GM12873 (cell line): Measurements from ENCODE around the gene TMEM225B.

Source experiments
- CTCF ChIP-seq: IDR thresholded peaks from 2 replicates; pipeline ENCODE4 v1.5.1; 2012; ENCODE audit warnings: low read depth, mild to moderate bottlenecking, moderate library complexity, low read length, control low read depth; ENCODE audit not compliant: insufficient read depth; ENCODE audit errors: missing control alignments

Gene TMEM225B

GRCh38 chr7:99627513-99627912 is 29.4 kb downstream of the TMEM225B start:
- TF ChIP-seq CTCF, result no peak

GRCh38 chr7:99628471-99629465 is 30.7 kb downstream of the TMEM225B start:
- no peak for TF ChIP-seq CTCF

- no peak for TF ChIP-seq CTCF
Measured at GRCh38 chr7:99629643-99630042, 31.6 kb downstream of the TMEM225B start.

- no peak for TF ChIP-seq CTCF
Measured at GRCh38 chr7:99631295-99632109, 33.4 kb downstream of the TMEM225B start.

- TF ChIP-seq CTCF, result no peak
Measured at GRCh38 chr7:99638731-99639130, 40.7 kb downstream of the TMEM225B start.

GRCh38 chr7:99639267-99639666 is 41.2 kb downstream of the TMEM225B start:
- no peak for TF ChIP-seq CTCF

- no peak for TF ChIP-seq CTCF
Measured at GRCh38 chr7:99642027-99642426, 44.0 kb downstream of the TMEM225B start.
